HT1080 (cell line): ENCODE data around the gene CMTM7. TPM values are rescaled to one million over a fixed set of nuclear protein-coding genes. Genes with fewer than 3 reads are reported as not detected.
A peak's percentile ranks its signal among the peaks of the same experiment; 100 is the strongest.

Experiments
- DNase-seq: peaks from one replicate; pipeline ENCODE4 v3.0.0-alpha.2; 2015; ENCODE audit warnings: low read depth
- polyA plus RNA-seq, 2 experiments: library from polyadenylated mRNA; depleted of rRNA; stranded (reverse); fragments of >200 nt; gene quantifications; 2 replicates each; pipeline ENCODE4 v1.2.3, GENCODE V29; 2015
- total RNA-seq: library from RNA; depleted of rRNA; stranded (reverse); fragments of >200 nt; shearing (Covaris generic); gene quantifications from 2 replicates; pipeline ENCODE4 v1.2.3, GENCODE V29; 2014; rRNA removed

Gene CMTM7
- total RNA-seq: 39.2 and 57.9 TPM in 2 replicates
- polyA plus RNA-seq (2015; cell fraction: cytosol; rRNA removed): 146 and 165 TPM in 2 replicates
- polyA plus RNA-seq (2015; cell fraction: nucleus; rRNA removed): 79.1 and 84.8 TPM in 2 replicates

GRCh38 chr3:32391643-32392535 is at the start of gene CMTM7:
Gene CMTM7, plus strand, starts transcription at chr3:32391853. Its CDS starts 54 bp downstream, at chr3:32391907.
- DNase-seq: peak; percentile 79

- peak; percentile 20 for DNase-seq
Measured at GRCh38 chr3:32347343-32348125, 44.1 kb upstream of the CMTM7 start.

- DNase-seq: no peak
Measured at GRCh38 chr3:32349184-32349583, 42.5 kb upstream of the CMTM7 start.

GRCh38 chr3:32352563-32352962 is 39.1 kb upstream of the CMTM7 start:
- no peak for DNase-seq

GRCh38 chr3:32353351-32353750 is 38.3 kb upstream of the CMTM7 start:
- no peak for DNase-seq

GRCh38 chr3:32354362-32354778 is 37.3 kb upstream of the CMTM7 start:
- DNase-seq: no peak

- DNase-seq: no peak
Measured at GRCh38 chr3:32355751-32356291, 35.8 kb upstream of the CMTM7 start.

GRCh38 chr3:32359766-32360492 is 31.7 kb upstream of the CMTM7 start:
- DNase-seq: no peak

GRCh38 chr3:32360493-32360827 is 31.2 kb upstream of the CMTM7 start:
- DNase-seq: no peak

- DNase-seq: peak; percentile 41
Measured at GRCh38 chr3:32366638-32367397, 24.8 kb upstream of the CMTM7 start.

- DNase-seq: no peak
Measured at GRCh38 chr3:32367442-32367841, 24.2 kb upstream of the CMTM7 start.

- no peak for DNase-seq
Measured at GRCh38 chr3:32371461-32372212, 20.0 kb upstream of the CMTM7 start.

- DNase-seq: no peak
Measured at GRCh38 chr3:32372213-32372490, 19.5 kb upstream of the CMTM7 start.

GRCh38 chr3:32373276-32373675 is 18.4 kb upstream of the CMTM7 start:
- DNase-seq: no peak

- DNase-seq: no peak
Measured at GRCh38 chr3:32373844-32374243, 17.8 kb upstream of the CMTM7 start.

- peak; percentile 77 for DNase-seq
Measured at GRCh38 chr3:32374788-32375595, 16.7 kb upstream of the CMTM7 start.

GRCh38 chr3:32375596-32375930 is 16.1 kb upstream of the CMTM7 start:
- DNase-seq: no peak

- DNase-seq: peak; percentile 57
Measured at GRCh38 chr3:32376115-32376514, 15.5 kb upstream of the CMTM7 start.

- DNase-seq: no peak
Measured at GRCh38 chr3:32379831-32380500, 11.7 kb upstream of the CMTM7 start.
